A549 (cell line): ENCODE data around the gene TBL1Y.

Experiments
- POLR2A ChIP-seq: IDR thresholded peaks from 2 replicates; pipeline ENCODE4 v1.6.1; 2012; ENCODE audit warnings: mild to moderate bottlenecking, low read length
- ZNF302 ChIP-seq: fragments of 250-450 bp; sonication (Bioruptor Pico); IDR thresholded peaks from 2 replicates; pipeline ENCODE4 v1.9.0; 2021; ENCODE audit warnings: inconsistent platforms, mild to moderate bottlenecking, moderate library complexity
- TF ChIP-seq, protein P1 (sequence below): fragments of 150-350 bp; IDR thresholded peaks from 2 replicates; pipeline ENCODE4 v1.6.1; 2014; ENCODE audit warnings: low read depth, mild to moderate bottlenecking, low read length

DNA sequence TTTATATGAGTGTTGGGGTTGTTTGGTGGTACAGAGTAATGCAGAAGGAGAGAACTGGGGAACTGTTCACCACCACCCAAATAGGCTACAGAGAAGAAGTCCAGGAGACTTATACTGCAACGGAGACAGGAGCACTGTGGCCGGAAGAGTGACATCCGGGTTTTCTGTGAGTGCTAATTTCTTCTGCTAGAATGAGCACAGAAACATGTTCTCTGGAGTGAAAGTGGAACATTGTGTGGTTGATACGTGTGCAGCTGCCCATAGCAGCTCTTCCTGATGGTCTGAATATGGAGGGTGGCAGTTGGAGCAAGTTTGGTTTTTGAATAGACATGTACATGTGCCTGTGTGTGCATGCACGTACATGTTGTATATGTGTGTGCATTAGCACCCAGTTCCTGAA, 67.3 kb downstream of the TBL1Y start:
- TF ChIP-seq ZNF302 (CRISPR knock-in tag) (no peak), POLR2A (no peak)
- TF ChIP-seq, protein P1, sequence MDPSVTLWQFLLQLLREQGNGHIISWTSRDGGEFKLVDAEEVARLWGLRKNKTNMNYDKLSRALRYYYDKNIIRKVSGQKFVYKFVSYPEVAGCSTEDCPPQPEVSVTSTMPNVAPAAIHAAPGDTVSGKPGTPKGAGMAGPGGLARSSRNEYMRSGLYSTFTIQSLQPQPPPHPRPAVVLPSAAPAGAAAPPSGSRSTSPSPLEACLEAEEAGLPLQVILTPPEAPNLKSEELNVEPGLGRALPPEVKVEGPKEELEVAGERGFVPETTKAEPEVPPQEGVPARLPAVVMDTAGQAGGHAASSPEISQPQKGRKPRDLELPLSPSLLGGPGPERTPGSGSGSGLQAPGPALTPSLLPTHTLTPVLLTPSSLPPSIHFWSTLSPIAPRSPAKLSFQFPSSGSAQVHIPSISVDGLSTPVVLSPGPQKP: no peak
